Epithelial cell of esophagus (primary cell): ENCODE data around the gene LNX1.

Experiments
- DNase-seq: peaks from one replicate; pipeline ENCODE4 v3.0.0; 2010; ENCODE audit warnings: low read depth
- H3K4me3 ChIP-seq: 2 replicates; pipeline ENCODE4 v1.5.1; 2011; ENCODE audit warnings: mild to moderate bottlenecking, low read length, control low read depth
- TF ChIP-seq, protein P1 (sequence below): IDR thresholded peaks from 2 replicates; pipeline ENCODE4 v1.5.1; 2011; ENCODE audit warnings: low read depth, mild to moderate bottlenecking, low read length, control low read depth, inconsistent platforms; ENCODE audit not compliant: insufficient read depth; ENCODE audit errors: missing control alignments

Gene LNX1

GRCh38 chr4:53595834-53596233, 4.5 kb upstream of the LNX1 start:
- TF ChIP-seq, protein P1, sequence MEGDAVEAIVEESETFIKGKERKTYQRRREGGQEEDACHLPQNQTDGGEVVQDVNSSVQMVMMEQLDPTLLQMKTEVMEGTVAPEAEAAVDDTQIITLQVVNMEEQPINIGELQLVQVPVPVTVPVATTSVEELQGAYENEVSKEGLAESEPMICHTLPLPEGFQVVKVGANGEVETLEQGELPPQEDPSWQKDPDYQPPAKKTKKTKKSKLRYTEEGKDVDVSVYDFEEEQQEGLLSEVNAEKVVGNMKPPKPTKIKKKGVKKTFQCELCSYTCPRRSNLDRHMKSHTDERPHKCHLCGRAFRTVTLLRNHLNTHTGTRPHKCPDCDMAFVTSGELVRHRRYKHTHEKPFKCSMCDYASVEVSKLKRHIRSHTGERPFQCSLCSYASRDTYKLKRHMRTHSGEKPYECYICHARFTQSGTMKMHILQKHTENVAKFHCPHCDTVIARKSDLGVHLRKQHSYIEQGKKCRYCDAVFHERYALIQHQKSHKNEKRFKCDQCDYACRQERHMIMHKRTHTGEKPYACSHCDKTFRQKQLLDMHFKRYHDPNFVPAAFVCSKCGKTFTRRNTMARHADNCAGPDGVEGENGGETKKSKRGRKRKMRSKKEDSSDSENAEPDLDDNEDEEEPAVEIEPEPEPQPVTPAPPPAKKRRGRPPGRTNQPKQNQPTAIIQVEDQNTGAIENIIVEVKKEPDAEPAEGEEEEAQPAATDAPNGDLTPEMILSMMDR = no peak
- no peak overlapping the region for H3K4me3 ChIP-seq
- no peak for DNase-seq

DNA sequence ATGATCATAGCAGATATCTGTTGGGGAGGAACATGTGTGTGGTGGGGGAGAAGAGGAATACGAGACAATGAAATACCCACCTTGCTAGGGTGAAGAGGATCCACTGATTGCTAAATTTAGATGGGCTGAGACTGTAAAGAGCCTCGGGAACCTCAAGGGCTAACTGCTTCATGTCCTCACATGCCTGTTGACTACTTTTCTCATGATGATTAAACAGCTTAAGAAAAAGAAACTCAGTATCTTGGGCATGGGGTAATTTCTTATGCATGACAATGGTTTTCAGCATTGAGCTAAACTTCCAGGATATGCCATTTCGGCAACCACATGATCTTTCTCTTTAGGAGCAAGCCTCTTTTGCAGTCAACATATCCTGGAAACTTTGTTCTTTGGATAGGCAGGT, 3.9 kb upstream of the LNX1 start:
- peak; percentile 95 for DNase-seq
- TF ChIP-seq, protein P1 = no peak
- no peak overlapping the region for H3K4me3 ChIP-seq

DNA sequence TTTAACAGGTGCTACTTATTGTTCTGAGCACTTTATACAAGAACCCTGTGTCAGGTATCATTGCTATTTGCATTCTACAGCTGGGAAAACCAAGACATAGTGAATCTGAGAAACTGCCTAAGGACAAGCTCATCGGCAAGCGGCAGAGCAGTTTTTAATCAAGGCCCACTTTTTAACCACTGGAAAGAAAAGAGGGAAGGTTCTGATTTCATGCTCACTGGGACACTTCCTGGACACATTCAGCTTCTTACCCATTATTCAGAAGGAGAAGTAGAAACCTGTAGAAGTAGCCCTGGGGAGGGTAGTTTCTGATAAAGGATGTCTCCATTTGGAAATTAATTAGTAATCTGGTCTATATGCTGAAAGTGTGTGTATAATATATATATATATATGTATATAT, 2.5 kb upstream of the LNX1 start:
- H3K4me3 ChIP-seq = no peak overlapping the region
- TF ChIP-seq, protein P1 = no peak
- no peak for DNase-seq

DNA sequence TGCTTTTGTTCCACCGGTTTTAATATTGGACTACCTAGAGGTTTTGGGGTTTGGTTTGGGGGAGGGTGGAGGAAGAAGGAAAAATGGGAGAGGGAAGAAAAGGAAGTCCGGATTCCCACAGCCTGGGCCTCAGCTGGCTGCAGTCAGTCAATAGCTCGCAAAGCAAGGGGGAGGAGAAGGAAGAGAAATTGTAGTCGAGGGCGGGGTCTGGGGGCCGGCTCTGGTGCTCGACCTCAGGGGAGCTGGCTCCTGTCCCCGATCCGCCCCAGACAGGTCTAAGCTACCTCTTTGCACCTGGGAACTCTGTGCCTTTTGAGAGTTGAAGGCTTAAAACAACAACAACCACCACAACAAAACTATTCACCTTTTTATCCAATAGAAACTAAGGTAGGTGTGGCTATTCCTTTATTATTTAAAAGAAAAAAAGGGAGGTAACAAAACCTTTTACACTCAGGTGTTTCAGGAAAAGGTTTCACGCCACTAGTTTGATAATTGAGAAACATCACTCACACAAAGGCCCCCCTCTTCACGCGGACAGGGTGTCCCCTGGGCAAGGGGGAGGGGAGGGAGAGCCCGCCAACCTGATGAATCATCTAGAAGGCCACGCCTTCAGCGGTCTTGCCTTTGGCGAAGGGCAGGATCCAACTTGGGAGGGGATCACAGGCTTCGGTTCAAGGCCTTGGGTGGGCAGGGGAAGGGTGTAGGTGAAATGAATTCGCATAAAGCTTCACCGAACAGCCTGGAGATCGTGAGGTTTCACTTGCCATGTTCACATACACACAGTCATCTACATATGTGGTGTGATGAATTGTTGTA, 1.6 kb upstream of the LNX1 start:
- peak; percentile 83 for DNase-seq
- TF ChIP-seq, protein P1 = no peak
- H3K4me3 ChIP-seq = peak overlapping the region; percentile 21

DNA sequence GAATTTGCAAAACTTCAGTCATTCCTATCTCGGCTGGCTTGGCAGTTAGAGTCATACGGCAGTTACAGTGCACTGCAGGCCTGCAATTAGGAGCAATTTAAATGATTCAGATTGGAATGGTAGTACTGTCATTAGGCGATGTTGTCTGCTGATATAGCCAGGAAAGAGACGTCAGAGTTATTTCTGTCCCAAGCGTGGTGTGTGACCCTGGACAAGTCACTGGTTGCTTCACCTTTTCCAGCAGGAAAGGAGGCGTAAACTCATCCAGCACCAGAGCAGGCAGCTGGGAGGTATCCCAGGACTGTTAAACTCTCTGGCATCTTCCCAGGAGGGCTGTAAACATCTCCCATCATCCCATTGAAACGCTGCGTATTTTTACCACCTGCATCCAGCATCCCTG, 836 bp upstream of the LNX1 start:
- peak; percentile 56 for DNase-seq
- TF ChIP-seq, protein P1 = no peak
- H3K4me3 ChIP-seq = peak overlapping the region; percentile 10

- TF ChIP-seq, protein P1 = no peak
- H3K4me3 ChIP-seq = peak overlapping the region; percentile 48
- DNase-seq = no peak
Observed at GRCh38 chr4:53590187-53590586, 1.1 kb downstream of the LNX1 start.

- no peak for DNase-seq
- TF ChIP-seq, protein P1 = no peak
- H3K4me3 ChIP-seq = no peak overlapping the region
Observed at GRCh38 chr4:53589511-53589910, 1.8 kb downstream of the LNX1 start.
